Transverse colon (tissue), 4 donors: ENCODE results near the gene PBX1. TPM values are rescaled to one million over a fixed set of nuclear protein-coding genes. Genes with fewer than 3 reads are reported as not detected.
"Not testable (repeated sequence)": the region's sequence is repeated elsewhere in the genome, so short reads cannot be mapped to it uniquely, and the experiment has no call there.

ENCODE experiments used
- DNase-seq: peaks from one replicate; pipeline ENCODE4 v3.0.0-alpha.2; 2019
- H3K27ac ChIP-seq, 4 donors: fragments of 200-600 bp; sonication (generic); 2 replicates each; pipeline ENCODE4 v1.5.1; 2016 to 2018; ENCODE audit warnings: inconsistent platforms in 4 of 4
- H3K27me3 ChIP-seq: fragments of 200-600 bp; sonication (generic); 2 replicates; pipeline ENCODE4 v1.5.1; 2017; ENCODE audit warnings: inconsistent platforms
- H3K36me3 ChIP-seq, 4 donors: fragments of 200-600 bp; sonication (generic); 2 replicates each; pipeline ENCODE4 v1.5.1; 2017 to 2019; ENCODE audit warnings: inconsistent platforms in 4 of 4
- H3K4me1 ChIP-seq, 4 donors: fragments of 200-600 bp; sonication (generic); 2 replicates each; pipeline ENCODE4 v1.5.1; 2017 to 2020; ENCODE audit warnings: inconsistent platforms in 4 of 4
- H3K4me3 ChIP-seq, 4 donors: fragments of 200-600 bp; sonication (generic); 1 replicate in 1 of 4; 2 replicates in 3 of 4; pipeline versions ENCODE4 v1.5.1 to v1.6.1; 2017 to 2019; ENCODE audit warnings: inconsistent platforms in 4 of 4
- H3K9me3 ChIP-seq, 2 donors: fragments of 200-600 bp; sonication (generic); 2 replicates each; pipeline ENCODE4 v1.5.1; 2017 to 2019; ENCODE audit warnings: inconsistent platforms in 2 of 2
- CTCF ChIP-seq, 5 experiments: fragments of 200-600 bp in 3 of 5; fragments of 450-650 bp in 2 of 5; sonication (generic) in 3 of 5; IDR thresholded peaks; 1 replicate in 2 of 5; 2 replicates in 3 of 5; pipeline ENCODE4 v1.5.1; 2016 to 2017; ENCODE audit warnings: antibody characterized with exemption in 5 of 5, inconsistent platforms in 3 of 5, mild to moderate bottlenecking in 2 of 5, moderate library complexity in 1 of 5
- EP300 ChIP-seq: sonication (generic); formaldehyde crosslinking; IDR thresholded peaks from one replicate; pipeline ENCODE4 v1.6.1; 2017; ENCODE audit warnings: antibody characterized with exemption, low read depth
- POLR2A ChIP-seq: fragments of 450-650 bp; IDR thresholded peaks from one replicate; pipeline ENCODE4 v1.6.1; 2016; ENCODE audit warnings: antibody characterized with exemption, mild to moderate bottlenecking, moderate library complexity
- POLR2AphosphoS5 ChIP-seq, 3 donors: sonication (generic); formaldehyde crosslinking; IDR thresholded peaks; one replicate each; pipeline ENCODE4 v1.6.1; 2016; ENCODE audit warnings: antibody characterized with exemption in 3 of 3
- WGBS, 2 donors: methylation state at CpG; one replicate each; pipeline ENCODE4 v1.1.5; 2018; ENCODE audit warnings: low coverage in 1 of 2; 5-methylcytosine and 5-hydroxymethylcytosine counted together
- in situ Hi-C, 4 donors: fragments of 200-750 bp; cut with MboI; loops; one replicate each; pipeline versions ENCODE4 v1.15.0 to v1.15.1; 2017; ENCODE audit warnings: low sequenced_read_pairs in 3 of 4, low pct_ligation_motif_present in 1 of 4, low pct_unique_long_range_greater_than_20kb in 1 of 4
- intact Hi-C: fragments of 100-400 bp; cut with DNase I; formaldehyde crosslinking; loops from one replicate; pipeline ENCODE4 v1.15.1; 2023; ENCODE audit warnings: low total_unique reads
- total RNA-seq, 4 donors: library from RNA; depleted of rRNA; stranded (reverse); fragments of >200 nt; gene quantifications; one replicate each; pipeline ENCODE4 v1.1.0, GENCODE V29; 2016

PBX1 gene
- total RNA-seq, 4 donors from 2014 or later: 46.8 to 77.2 (median 50.7) TPM

- H3K27ac ChIP-seq: no peak overlapping the region
- no peaks in the 10 kb centered on the region for H3K36me3 ChIP-seq
- DNase-seq: no peak
- H3K4me3 ChIP-seq: no peak overlapping the region
- in situ Hi-C loops: no loop called here
- TF ChIP-seq POLR2A (no peak), CTCF (IDR thresholded peaks at IDR 0.05) (no peak), POLR2AphosphoS5 (IDR thresholded peaks at IDR 0.05) (no peak), EP300 (no peak)
- H3K27me3 ChIP-seq: no peaks in the 10 kb centered on the region
- WGBS, 2 donors: 86% methylated on average over 2 of the region's 2 CpGs; no CpG with 5 or more reads in 1 of the 2 donors
- intact Hi-C loops: no loop called here
- no peaks in the 10 kb centered on the region for H3K4me1 ChIP-seq
- peaks cover 4 to 10% of the 10 kb centered on the region in 2 donors for H3K9me3 ChIP-seq
Observed at GRCh38 chr1:164524810-164525209, 34.2 kb upstream of the PBX1 start.

- Histone ChIP-seq H3K27ac (no peak overlapping the region), H3K27me3 (no peaks in the 10 kb centered on the region), H3K4me1 (no peaks in the 10 kb centered on the region), H3K36me3 (no peaks in the 10 kb centered on the region), H3K4me3 (no peak overlapping the region), H3K9me3 (no peaks in the 10 kb centered on the region)
- in situ Hi-C loops: no loop called here
- WGBS, 2 donors: 58 to 71% methylated on average over 5 of the region's 5 CpGs
- intact Hi-C loops: no loop called here
- no peak for TF ChIP-seq EP300
- TF ChIP-seq CTCF (IDR thresholded peaks at IDR 0.05): no peak
- TF ChIP-seq POLR2A: no peak
- TF ChIP-seq POLR2AphosphoS5 (IDR thresholded peaks at IDR 0.05): no peak
- DNase-seq: no peak
Observed at GRCh38 chr1:164534863-164535610, 23.9 kb upstream of the PBX1 start.

GRCh38 chr1:164552463-164552988, 6.5 kb upstream of the PBX1 start:
- H3K4me1 ChIP-seq, DNase-seq, H3K9me3 ChIP-seq, H3K4me3 ChIP-seq, intact Hi-C loops, H3K27ac ChIP-seq, H3K36me3 ChIP-seq, H3K27me3 ChIP-seq: not testable (repeated sequence)
- in situ Hi-C loops: loop anchor here in 1 of 4 donors (10.0 kb wide), 1 partner anchor 232 kb away; no protein-coding TSS in a partner anchor
- 88 to 90% methylated on average over 2 to 8 of the region's 8 CpGs for WGBS, 2 donors

- Histone ChIP-seq H3K36me3 (no peaks in the 10 kb centered on the region), H3K4me3 (no peak overlapping the region), H3K27me3 (no peaks in the 10 kb centered on the region), H3K4me1 (peaks cover 0 to 14% (median 1%) of the 10 kb centered on the region in 4 donors), H3K9me3 (peaks cover 0 to 4% of the 10 kb centered on the region in 2 donors), H3K27ac (no peak overlapping the region)
- WGBS, 2 donors: 50 to 84% methylated on average over 4 of the region's 4 CpGs
- TF ChIP-seq EP300: no peak
- no peak for TF ChIP-seq CTCF (IDR thresholded peaks at IDR 0.05)
- in situ Hi-C loops (loop anchor here in 1 of 4 donors (10.0 kb wide), 1 partner anchor 228 kb away; no protein-coding TSS in a partner anchor), intact Hi-C loops (loop anchor here (5.0 kb wide), 1 partner anchor 225 kb away; no protein-coding TSS in a partner anchor)
- no peak for DNase-seq
Observed at GRCh38 chr1:164557270-164557669, 1.7 kb upstream of the PBX1 start.
